ENCODE data around the gene CCNY.

Gene CCNY

GRCh38 chr10:35356725-35357092 is 20.4 kb downstream of the CCNY start:
- no peak for DNase-seq

- DNase-seq, result no peak
Measured at GRCh38 chr10:35359056-35359455, 22.7 kb downstream of the CCNY start.

- no peak for DNase-seq
Measured at GRCh38 chr10:35359873-35360272, 23.6 kb downstream of the CCNY start.

GRCh38 chr10:35362701-35363350 is 26.5 kb downstream of the CCNY start:
- no peak for DNase-seq

GRCh38 chr10:35363587-35363986 is 27.3 kb downstream of the CCNY start:
- DNase-seq, result no peak

GRCh38 chr10:35364808-35365207 is 28.5 kb downstream of the CCNY start:
- no peak for DNase-seq

- no peak for DNase-seq
Measured at GRCh38 chr10:35365994-35366393, 29.7 kb downstream of the CCNY start.

- no peak for DNase-seq
Measured at GRCh38 chr10:35367107-35367859, 31.0 kb downstream of the CCNY start.

GRCh38 chr10:35367982-35368381 is 31.7 kb downstream of the CCNY start:
- no peak for DNase-seq

- peak; percentile 19 for DNase-seq
Measured at GRCh38 chr10:35368485-35369048, 32.3 kb downstream of the CCNY start.

- no peak for DNase-seq
Measured at GRCh38 chr10:35369049-35369611, 32.8 kb downstream of the CCNY start.

GRCh38 chr10:35371731-35372130 is 35.4 kb downstream of the CCNY start:
- DNase-seq, result no peak

- DNase-seq, result no peak
Measured at GRCh38 chr10:35372329-35372728, 36.0 kb downstream of the CCNY start.

GRCh38 chr10:35375091-35375765 is 38.9 kb downstream of the CCNY start:
- DNase-seq, result no peak

- no peak for DNase-seq
Measured at GRCh38 chr10:35377050-35377728, 40.9 kb downstream of the CCNY start.

- DNase-seq, result peak; percentile 45
Measured at GRCh38 chr10:35378541-35379210, 42.4 kb downstream of the CCNY start.

- peak; percentile 32 for DNase-seq
Measured at GRCh38 chr10:35379226-35380137, 43.2 kb downstream of the CCNY start.

GRCh38 chr10:35382096-35382495 is 45.8 kb downstream of the CCNY start:
- DNase-seq, result no peak

GRCh38 chr10:35384265-35384868 is 48.1 kb downstream of the CCNY start:
- no peak for DNase-seq

- DNase-seq, result no peak
Measured at GRCh38 chr10:35386594-35387174, 50.4 kb downstream of the CCNY start.
